HepG2 (cell line): ENCODE results near the gene CACNG5. TPM values are rescaled to one million over a fixed set of nuclear protein-coding genes. Genes with fewer than 3 reads are reported as not detected.

Source experiments
- AKAP8 ChIP-seq: sonication (generic); formaldehyde crosslinking; IDR thresholded peaks from 2 replicates; pipeline ENCODE4 v1.5.1; 2020; ENCODE audit warnings: mild to moderate bottlenecking, missing genetic modification reagents
- ELF3 ChIP-seq: IDR thresholded peaks from 2 replicates; pipeline ENCODE4 v1.6.1; 2016; ENCODE audit warnings: missing genetic modification reagents, missing compliant biosample characterization
- ESRRA ChIP-seq: sonication (generic); formaldehyde crosslinking; IDR thresholded peaks from 2 replicates; pipeline ENCODE4 v1.5.1; 2020; ENCODE audit warnings: mild to moderate bottlenecking, low read depth, missing genetic modification reagents
- GATAD2A ChIP-seq: IDR thresholded peaks from 2 replicates; pipeline ENCODE4 v1.6.1; 2016
- GFI1 ChIP-seq: sonication (generic); formaldehyde crosslinking; IDR thresholded peaks from 2 replicates; pipeline ENCODE4 v1.5.0; 2020; ENCODE audit warnings: missing genetic modification reagents, mild to moderate bottlenecking, borderline replicate concordance
- LRRFIP1 ChIP-seq: sonication (generic); formaldehyde crosslinking; conservative IDR thresholded peaks from 2 replicates; pipeline ENCODE4 v1.4.0; 2020; ENCODE audit warnings: missing genetic modification reagents
- NRL ChIP-seq: sonication (generic); formaldehyde crosslinking; IDR thresholded peaks from 2 replicates; pipeline ENCODE4 v1.5.0; 2020; ENCODE audit warnings: missing genetic modification reagents, mild to moderate bottlenecking, moderate library complexity, borderline replicate concordance
- RCOR2 ChIP-seq: IDR thresholded peaks from 2 replicates; pipeline ENCODE4 v1.6.1; 2016; ENCODE audit warnings: missing biosample characterization, missing genetic modification reagents
- REPIN1 ChIP-seq: sonication (generic); formaldehyde crosslinking; IDR thresholded peaks from 2 replicates; pipeline ENCODE4 v1.8.0; 2022; ENCODE audit warnings: missing genetic modification reagents, low read depth, mild to moderate bottlenecking, borderline replicate concordance
- RXRB ChIP-seq: IDR thresholded peaks from 2 replicates; pipeline ENCODE4 v1.6.1; 2016; ENCODE audit warnings: borderline replicate concordance, missing genetic modification reagents, missing compliant biosample characterization
- SMC3 ChIP-seq: IDR thresholded peaks from 2 replicates; pipeline ENCODE4 v1.6.1; 2011; ENCODE audit warnings: low read length, improper control_type of control experiment
- THRA ChIP-seq: sonication (generic); formaldehyde crosslinking; IDR thresholded peaks from 2 replicates; pipeline ENCODE4 v1.4.0; 2020; ENCODE audit warnings: missing genetic modification reagents, borderline replicate concordance
- XBP1 ChIP-seq: sonication (generic); formaldehyde crosslinking; IDR thresholded peaks from 2 replicates; pipeline ENCODE4 v1.5.0; 2020; ENCODE audit warnings: missing genetic modification reagents
- ZNF33B ChIP-seq: sonication (generic); formaldehyde crosslinking; IDR thresholded peaks from 2 replicates; pipeline ENCODE4 v1.5.1; 2020; ENCODE audit warnings: mild to moderate bottlenecking, missing genetic modification reagents
- ZNF674 ChIP-seq: sonication (generic); formaldehyde crosslinking; IDR thresholded peaks from 2 replicates; pipeline ENCODE4 v1.5.0; 2020; ENCODE audit warnings: low read depth, mild to moderate bottlenecking, missing genetic modification reagents
- ZSCAN21 ChIP-seq: sonication (generic); formaldehyde crosslinking; IDR thresholded peaks from 2 replicates; pipeline ENCODE4 v1.8.0; 2022; ENCODE audit warnings: mild to moderate bottlenecking, missing genetic modification reagents, moderate library complexity, borderline replicate concordance
- polyA plus RNA-seq, 8 experiments: library from polyadenylated mRNA; depleted of rRNA in 3 of 8; stranded (reverse) in 7 of 8; unstranded in 1 of 8; fragments of >200 nt; fragmentation: Illumina TruSeq in 4 of 8; extraction: Trizol in 4 of 8; gene quantifications; 2 replicates each; pipeline versions ENCODE4 v1.2.1 to v1.2.3, GENCODE V29; 2011 to 2016; ENCODE audit warnings: low read depth in 4 of 8, missing spikeins in 1 of 8, mixed read lengths in 1 of 8; ENCODE audit not compliant: insufficient read depth in 1 of 8
- total RNA-seq, 5 experiments: library from RNA; depleted of rRNA; stranded (reverse); fragments of >200 nt; fragmentation: Illumina TruSeq; extraction: Trizol; gene quantifications; 2 replicates each; pipeline ENCODE4 v1.2.3, GENCODE V29; 2016; ENCODE audit warnings: low read depth in 1 of 5
- TF ChIP-seq, protein P1 (sequence below): sonication (generic); formaldehyde crosslinking; IDR thresholded peaks from 2 replicates; pipeline ENCODE4 v1.5.1; 2020; ENCODE audit warnings: mild to moderate bottlenecking, missing genetic modification reagents
- TF ChIP-seq, protein P2 (sequence below): sonication (generic); formaldehyde crosslinking; IDR thresholded peaks from 2 replicates; pipeline ENCODE4 v1.4.0; 2020; ENCODE audit warnings: missing genetic modification reagents; ENCODE audit errors: not compliant biosample characterization
- TF ChIP-seq, protein P3 (sequence below): sonication (generic); formaldehyde crosslinking; IDR thresholded peaks from 2 replicates; pipeline ENCODE4 v1.4.0; 2020; ENCODE audit warnings: mild to moderate bottlenecking, missing genetic modification reagents, borderline replicate concordance
- TF ChIP-seq, protein P4 (sequence below): sonication (generic); IDR thresholded peaks from 2 replicates; pipeline ENCODE4 v1.6.1; 2016; ENCODE audit warnings: low read depth, borderline replicate concordance

The CACNG5 gene
- total and polyA plus RNA-seq, 2 of the 13 experiments (the other 11 are each of a cell fraction or from before 2014, with no cell fraction given), result not detected

DNA sequence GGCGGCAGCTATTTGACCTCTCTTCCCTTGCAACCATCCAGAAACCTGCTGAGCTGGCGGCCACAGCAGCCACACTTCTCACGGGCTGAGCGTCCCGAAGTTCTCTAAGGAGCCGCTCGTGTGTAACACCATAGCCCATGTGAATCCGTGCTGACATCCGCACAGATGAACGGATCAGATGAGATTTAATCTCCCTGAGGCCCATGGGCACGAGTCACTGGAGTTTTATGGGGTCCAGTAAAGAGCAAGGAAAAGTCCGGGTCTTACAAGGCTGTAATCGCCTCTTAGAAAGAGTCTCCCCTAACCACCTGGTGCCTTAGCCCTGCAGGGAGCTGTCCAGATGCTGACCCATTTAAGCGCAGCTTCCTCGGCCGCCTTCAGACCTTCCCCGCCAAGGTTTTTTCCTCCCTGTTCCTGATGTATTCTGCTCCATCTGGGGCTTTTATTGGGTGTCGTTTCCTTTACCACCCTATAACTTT, 5.5 kb upstream of the CACNG5 start (continued):
- TF ChIP-seq RXRB (CRISPR knock-in tag) (0 out of 2 replicates have a peak, but pooled peaks have one; percentile 26), XBP1 (CRISPR knock-in tag) (no peak), ESRRA (CRISPR knock-in tag) (no peak), ZSCAN21 (CRISPR knock-in tag) (no peak), AKAP8 (CRISPR knock-in tag) (no peak), THRA (CRISPR knock-in tag) (no peak), ELF3 (CRISPR knock-in tag) (0 out of 2 replicates have a peak, but pooled peaks have one; percentile 21), RCOR2 (no peak), GFI1 (CRISPR knock-in tag) (no peak), SMC3 (no peak), ZNF674 (CRISPR knock-in tag) (no peak), ZNF33B (CRISPR knock-in tag) (0 out of 2 replicates have a peak, but pooled peaks have one; percentile 34), NRL (CRISPR knock-in tag) (no peak), REPIN1 (CRISPR knock-in tag) (no peak), GATAD2A (CRISPR knock-in tag) (no peak), LRRFIP1 (CRISPR knock-in tag) (no peak)
- TF ChIP-seq, protein P1, sequence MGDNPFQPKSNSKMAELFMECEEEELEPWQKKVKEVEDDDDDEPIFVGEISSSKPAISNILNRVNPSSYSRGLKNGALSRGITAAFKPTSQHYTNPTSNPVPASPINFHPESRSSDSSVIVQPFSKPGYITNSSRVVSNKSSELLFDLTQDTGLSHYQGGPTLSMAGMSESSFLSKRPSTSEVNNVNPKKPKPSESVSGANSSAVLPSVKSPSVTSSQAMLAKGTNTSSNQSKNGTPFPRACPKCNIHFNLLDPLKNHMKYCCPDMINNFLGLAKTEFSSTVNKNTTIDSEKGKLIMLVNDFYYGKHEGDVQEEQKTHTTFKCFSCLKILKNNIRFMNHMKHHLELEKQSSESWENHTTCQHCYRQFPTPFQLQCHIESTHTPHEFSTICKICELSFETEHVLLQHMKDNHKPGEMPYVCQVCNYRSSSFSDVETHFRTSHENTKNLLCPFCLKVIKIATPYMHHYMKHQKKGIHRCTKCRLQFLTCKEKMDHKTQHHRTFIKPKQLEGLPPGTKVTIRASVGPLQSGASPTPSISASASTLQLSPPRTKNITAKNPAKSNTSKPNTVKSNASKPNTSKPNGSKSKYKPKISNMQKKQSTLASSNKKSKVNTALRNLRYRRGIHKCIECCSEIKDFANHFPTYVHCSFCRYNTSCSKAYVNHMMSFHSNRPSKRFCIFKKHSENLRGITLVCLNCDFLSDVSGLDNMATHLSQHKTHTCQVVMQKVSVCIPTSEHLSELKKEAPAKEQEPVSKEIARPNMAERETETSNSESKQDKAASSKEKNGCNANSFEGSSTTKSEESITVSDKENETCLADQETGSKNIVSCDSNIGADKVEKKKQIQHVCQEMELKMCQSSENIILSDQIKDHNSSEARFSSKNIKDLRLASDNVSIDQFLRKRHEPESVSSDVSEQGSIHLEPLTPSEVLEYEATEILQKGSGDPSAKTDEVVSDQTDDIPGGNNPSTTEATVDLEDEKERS (CRISPR knock-in tag), result no peak
- TF ChIP-seq, protein P2, sequence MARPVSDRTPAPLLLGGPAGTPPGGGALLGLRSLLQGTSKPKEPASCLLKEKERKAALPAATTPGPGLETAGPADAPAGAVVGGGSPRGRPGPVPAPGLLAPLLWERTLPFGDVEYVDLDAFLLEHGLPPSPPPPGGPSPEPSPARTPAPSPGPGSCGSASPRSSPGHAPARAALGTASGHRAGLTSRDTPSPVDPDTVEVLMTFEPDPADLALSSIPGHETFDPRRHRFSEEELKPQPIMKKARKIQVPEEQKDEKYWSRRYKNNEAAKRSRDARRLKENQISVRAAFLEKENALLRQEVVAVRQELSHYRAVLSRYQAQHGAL (CRISPR knock-in tag), result no peak
- TF ChIP-seq, protein P3, sequence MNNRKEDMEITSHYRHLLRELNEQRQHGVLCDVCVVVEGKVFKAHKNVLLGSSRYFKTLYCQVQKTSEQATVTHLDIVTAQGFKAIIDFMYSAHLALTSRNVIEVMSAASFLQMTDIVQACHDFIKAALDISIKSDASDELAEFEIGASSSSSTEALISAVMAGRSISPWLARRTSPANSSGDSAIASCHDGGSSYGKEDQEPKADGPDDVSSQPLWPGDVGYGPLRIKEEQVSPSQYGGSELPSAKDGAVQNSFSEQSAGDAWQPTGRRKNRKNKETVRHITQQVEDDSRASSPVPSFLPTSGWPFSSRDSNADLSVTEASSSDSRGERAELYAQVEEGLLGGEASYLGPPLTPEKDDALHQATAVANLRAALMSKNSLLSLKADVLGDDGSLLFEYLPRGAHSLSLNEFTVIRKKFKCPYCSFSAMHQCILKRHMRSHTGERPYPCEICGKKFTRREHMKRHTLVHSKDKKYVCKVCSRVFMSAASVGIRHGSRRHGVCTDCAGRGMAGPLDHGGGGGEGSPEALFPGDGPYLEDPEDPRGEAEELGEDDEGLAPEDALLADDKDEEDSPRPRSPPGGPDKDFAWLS (CRISPR knock-in tag), result no peak
- TF ChIP-seq, protein P4, sequence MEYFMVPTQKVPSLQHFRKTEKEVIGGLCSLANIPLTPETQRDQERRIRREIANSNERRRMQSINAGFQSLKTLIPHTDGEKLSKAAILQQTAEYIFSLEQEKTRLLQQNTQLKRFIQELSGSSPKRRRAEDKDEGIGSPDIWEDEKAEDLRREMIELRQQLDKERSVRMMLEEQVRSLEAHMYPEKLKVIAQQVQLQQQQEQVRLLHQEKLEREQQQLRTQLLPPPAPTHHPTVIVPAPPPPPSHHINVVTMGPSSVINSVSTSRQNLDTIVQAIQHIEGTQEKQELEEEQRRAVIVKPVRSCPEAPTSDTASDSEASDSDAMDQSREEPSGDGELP, result peak; percentile 45; the same call in 1 of the 2 replicates
